Erythroblast (primary cell): ENCODE results near the gene ITPA.

ENCODE experiments used
- GATA1 ChIP-seq: IDR thresholded peaks from 2 replicates; pipeline ENCODE4 v1.6.1; 2011; ENCODE audit warnings: low read depth, mild to moderate bottlenecking, control low read depth, low read length, moderate library complexity
- POLR2A ChIP-seq: IDR thresholded peaks from 2 replicates; pipeline ENCODE4 v1.6.1; 2011; ENCODE audit warnings: mild to moderate bottlenecking, low read length

DNA sequence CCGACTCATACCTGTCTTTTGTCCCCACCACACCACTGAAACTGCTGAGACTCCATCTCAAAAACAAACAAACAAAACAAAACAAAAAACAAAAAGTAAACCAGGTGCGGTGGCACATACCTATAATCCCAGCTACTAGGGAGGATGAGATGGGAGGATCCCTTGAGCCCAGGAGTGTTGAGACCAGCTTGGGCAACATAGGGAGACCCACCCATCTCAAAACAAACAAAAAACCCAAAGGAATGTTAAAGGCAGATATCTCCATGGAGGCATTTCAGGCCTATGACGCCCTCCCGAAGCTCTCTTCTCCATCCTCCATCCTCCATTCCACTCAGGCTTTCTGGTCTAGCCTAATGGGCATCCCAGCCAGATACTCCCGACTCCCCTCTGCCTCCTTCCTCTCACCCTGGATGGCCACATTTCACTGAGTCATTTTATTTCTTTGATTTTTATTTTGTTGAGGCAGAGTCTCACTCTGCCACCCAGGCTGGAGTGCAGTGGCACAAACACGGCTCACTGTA is 32.9 kb downstream of the ITPA start:
- no peak for TF ChIP-seq POLR2A
- no peak for TF ChIP-seq GATA1
